Osteoblast (primary cell): ENCODE results near the gene PRF1. TPM values are rescaled to one million over a fixed set of nuclear protein-coding genes. Genes with fewer than 3 reads are reported as not detected.

Experiments used
- DNase-seq: peaks from one replicate; pipeline ENCODE4 v3.0.0; 2011; ENCODE audit warnings: low spot score, mixed read lengths; ENCODE audit not compliant: insufficient read length; ENCODE audit errors: missing footprints
- H2AFZ ChIP-seq: 2 replicates; pipeline ENCODE4 v1.6.0; 2011; ENCODE audit warnings: mild to moderate bottlenecking, low read length
- H3K27ac ChIP-seq: 2 replicates; pipeline ENCODE4 v1.5.1; 2011; ENCODE audit warnings: mild to moderate bottlenecking, low read depth, low read length, moderate library complexity
- H3K27me3 ChIP-seq: 2 replicates; pipeline ENCODE4 v1.6.0; 2012; ENCODE audit warnings: mild to moderate bottlenecking, control low read depth, inconsistent platforms, low read length, moderate library complexity; ENCODE audit not compliant: insufficient read depth
- H3K36me3 ChIP-seq: 2 replicates; pipeline ENCODE4 v1.5.1; 2011; ENCODE audit warnings: mild to moderate bottlenecking, low read length, control low read depth, moderate library complexity; ENCODE audit not compliant: insufficient read depth
- H3K4me1 ChIP-seq: 2 replicates; pipeline ENCODE4 v1.5.1; 2011; ENCODE audit warnings: mild to moderate bottlenecking, low read length, control low read depth, moderate library complexity; ENCODE audit not compliant: insufficient read depth
- H3K4me2 ChIP-seq: 2 replicates; pipeline ENCODE4 v1.6.0; 2011; ENCODE audit warnings: mild to moderate bottlenecking, low read length; ENCODE audit not compliant: insufficient read depth
- H3K4me3 ChIP-seq: fragments of 200-600 bp; sonication (generic); 3 replicates; pipeline ENCODE4 v1.5.1; 2012; ENCODE audit warnings: mild to moderate bottlenecking, low read length, inconsistent platforms; ENCODE audit not compliant: insufficient read depth
- H3K79me2 ChIP-seq: 2 replicates; pipeline ENCODE4 v1.6.0; 2012; ENCODE audit warnings: mild to moderate bottlenecking, low read length, control low read depth, inconsistent platforms; ENCODE audit not compliant: insufficient read depth
- H3K9me3 ChIP-seq: 2 replicates; pipeline ENCODE4 v1.5.1; 2011; ENCODE audit warnings: low read depth, low read length, control low read depth
- H4K20me1 ChIP-seq: 2 replicates; pipeline ENCODE4 v1.6.0; 2012; ENCODE audit warnings: mild to moderate bottlenecking, low read length, control low read depth; ENCODE audit not compliant: insufficient read depth
- total RNA-seq: library from RNA; depleted of rRNA; stranded (reverse); fragments of >200 nt; gene quantifications from 2 replicates; pipeline ENCODE4 v1.2.3, GENCODE V29; 2012
- TF ChIP-seq, protein P1 (sequence below): IDR thresholded peaks from 2 replicates; pipeline ENCODE4 v1.5.1; 2011; ENCODE audit warnings: mild to moderate bottlenecking, low read depth, low read length, moderate library complexity; ENCODE audit errors: extremely low read depth

Gene PRF1
- total RNA-seq, 1 donor = not detected

DNA sequence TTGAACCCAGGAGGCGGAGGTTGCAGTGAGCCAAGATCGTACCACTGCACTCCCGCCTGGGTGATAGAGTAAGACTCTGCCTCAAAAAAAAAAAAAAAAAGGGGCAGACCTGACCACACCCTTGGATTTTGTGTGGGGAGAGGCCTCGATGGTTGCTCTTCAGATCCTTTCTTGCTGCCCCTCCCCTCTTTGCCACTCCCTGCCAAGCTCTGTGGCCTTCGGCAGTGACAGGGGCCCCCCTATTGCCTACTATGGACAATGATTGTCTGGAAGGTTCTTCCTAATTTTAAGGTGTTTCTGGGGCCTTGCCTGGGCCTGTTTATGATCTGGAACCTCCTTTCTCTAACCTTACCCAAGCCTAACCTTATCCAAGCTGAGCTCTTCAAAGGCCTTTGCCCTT, 795 bp downstream of the PRF1 start:
- no peaks in the 10 kb centered on the region for H4K20me1 ChIP-seq
- no peaks in the 10 kb centered on the region for H3K9me3 ChIP-seq
- TF ChIP-seq, protein P1, sequence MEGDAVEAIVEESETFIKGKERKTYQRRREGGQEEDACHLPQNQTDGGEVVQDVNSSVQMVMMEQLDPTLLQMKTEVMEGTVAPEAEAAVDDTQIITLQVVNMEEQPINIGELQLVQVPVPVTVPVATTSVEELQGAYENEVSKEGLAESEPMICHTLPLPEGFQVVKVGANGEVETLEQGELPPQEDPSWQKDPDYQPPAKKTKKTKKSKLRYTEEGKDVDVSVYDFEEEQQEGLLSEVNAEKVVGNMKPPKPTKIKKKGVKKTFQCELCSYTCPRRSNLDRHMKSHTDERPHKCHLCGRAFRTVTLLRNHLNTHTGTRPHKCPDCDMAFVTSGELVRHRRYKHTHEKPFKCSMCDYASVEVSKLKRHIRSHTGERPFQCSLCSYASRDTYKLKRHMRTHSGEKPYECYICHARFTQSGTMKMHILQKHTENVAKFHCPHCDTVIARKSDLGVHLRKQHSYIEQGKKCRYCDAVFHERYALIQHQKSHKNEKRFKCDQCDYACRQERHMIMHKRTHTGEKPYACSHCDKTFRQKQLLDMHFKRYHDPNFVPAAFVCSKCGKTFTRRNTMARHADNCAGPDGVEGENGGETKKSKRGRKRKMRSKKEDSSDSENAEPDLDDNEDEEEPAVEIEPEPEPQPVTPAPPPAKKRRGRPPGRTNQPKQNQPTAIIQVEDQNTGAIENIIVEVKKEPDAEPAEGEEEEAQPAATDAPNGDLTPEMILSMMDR = no peak
- no peaks in the 10 kb centered on the region for H3K36me3 ChIP-seq
- H3K4me2 ChIP-seq = no peak overlapping the region
- no peaks in the 10 kb centered on the region for H3K79me2 ChIP-seq
- H3K27ac ChIP-seq = no peak overlapping the region
- DNase-seq = peak; percentile 3
- H2AFZ ChIP-seq = no peak overlapping the region
- no peaks in the 10 kb centered on the region for H3K27me3 ChIP-seq
- no peak overlapping the region for H3K4me3 ChIP-seq
- H3K4me1 ChIP-seq = no peaks in the 10 kb centered on the region

DNA sequence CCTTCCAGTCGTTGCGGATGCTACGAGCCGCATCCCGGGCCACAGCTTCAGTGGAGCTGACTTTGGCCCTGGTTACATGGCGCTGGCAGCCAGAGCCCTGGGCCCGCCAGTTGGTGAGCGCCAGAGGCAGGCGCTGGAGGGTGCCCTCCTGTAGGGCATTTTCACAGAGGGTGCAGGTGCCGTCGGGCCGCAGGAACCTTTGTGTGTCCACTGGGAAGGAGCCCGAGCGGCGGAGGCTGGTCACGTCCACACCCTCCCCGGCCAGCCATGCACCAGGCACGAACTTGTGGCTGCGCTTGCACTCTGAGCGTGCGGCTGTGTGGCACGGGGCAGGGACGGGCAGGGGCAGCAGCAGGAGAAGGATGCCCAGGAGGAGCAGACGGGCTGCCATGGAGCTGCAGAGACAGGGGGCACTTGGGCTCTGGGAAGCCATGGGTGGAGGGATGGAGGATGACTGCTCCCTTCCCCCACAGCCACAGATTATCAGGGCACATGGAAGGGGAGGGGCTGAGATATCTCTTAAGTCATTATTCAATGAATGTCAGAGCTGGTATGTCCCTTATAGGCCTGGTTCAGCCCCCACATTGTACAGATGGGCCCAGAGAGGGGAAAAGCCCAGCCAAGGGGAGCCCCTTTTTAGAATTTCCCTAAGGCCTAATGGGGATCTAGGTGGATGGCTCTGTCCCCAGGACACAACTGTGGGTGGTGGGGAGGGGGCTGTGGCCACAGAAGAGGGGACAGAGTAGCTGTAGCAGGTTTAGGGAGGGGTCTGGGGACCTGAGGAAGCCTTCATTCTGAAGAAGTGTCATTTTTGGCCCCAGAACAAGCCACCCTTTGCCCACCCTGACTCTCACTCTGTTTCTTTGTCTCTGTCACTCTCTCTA, 1.8 kb downstream of the PRF1 start:
- no peaks in the 10 kb centered on the region for H3K9me3 ChIP-seq
- TF ChIP-seq, protein P1 = no peak
- no peaks in the 10 kb centered on the region for H4K20me1 ChIP-seq
- H3K4me1 ChIP-seq = no peaks in the 10 kb centered on the region
- no peaks in the 10 kb centered on the region for H3K79me2 ChIP-seq
- H3K27ac ChIP-seq = no peak overlapping the region
- no peak overlapping the region for H2AFZ ChIP-seq
- H3K36me3 ChIP-seq = no peaks in the 10 kb centered on the region
- no peak overlapping the region for H3K4me2 ChIP-seq
- no peaks in the 10 kb centered on the region for H3K27me3 ChIP-seq
- no peak overlapping the region for H3K4me3 ChIP-seq
- peak; percentile 19 for DNase-seq

DNA sequence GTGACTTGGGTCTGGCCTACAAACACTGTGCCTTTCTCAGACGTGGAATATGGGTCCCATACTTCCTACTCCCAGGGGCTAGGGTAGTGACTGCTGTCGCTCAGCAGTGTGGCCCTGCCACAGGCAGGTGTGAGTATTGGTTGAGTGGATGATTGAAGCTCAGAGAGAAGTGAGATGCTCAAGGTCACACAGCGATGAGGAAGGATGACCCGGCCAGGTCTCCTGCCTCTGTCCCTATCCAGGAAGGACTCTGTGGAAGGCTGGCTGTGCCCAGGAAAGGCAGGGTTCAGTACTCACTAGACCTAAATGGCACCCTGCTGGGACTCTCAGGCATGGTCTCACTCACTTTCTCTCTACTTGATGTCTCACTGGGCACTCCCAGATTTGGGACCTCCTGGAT, 2.8 kb downstream of the PRF1 start:
- H4K20me1 ChIP-seq = no peaks in the 10 kb centered on the region
- peak; percentile 46 for DNase-seq
- TF ChIP-seq, protein P1 = no peak

DNA sequence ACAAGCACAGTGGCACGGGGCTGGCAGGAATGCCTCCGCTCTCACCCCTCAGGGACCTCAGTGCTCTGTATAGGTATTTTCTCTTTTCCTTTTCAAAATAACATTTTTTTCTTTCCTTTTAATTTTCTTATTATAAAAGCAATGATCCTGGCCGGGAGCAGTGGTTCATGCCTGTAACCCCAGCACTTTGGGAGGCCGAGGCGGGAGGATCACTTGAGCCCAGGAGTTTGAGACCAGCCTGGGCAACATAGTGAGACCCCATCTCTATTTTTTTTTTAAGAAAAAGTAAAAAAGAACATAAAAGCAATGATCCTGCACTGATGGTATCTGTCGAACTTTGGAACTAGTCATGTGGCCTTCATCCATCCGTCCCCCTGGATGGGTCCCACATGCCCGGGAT, 3.2 kb downstream of the PRF1 start:
- no peaks in the 10 kb centered on the region for H3K4me1 ChIP-seq
- H3K4me3 ChIP-seq = no peak overlapping the region
- H3K27ac ChIP-seq = no peak overlapping the region
- H3K9me3 ChIP-seq = no peaks in the 10 kb centered on the region
- H2AFZ ChIP-seq = no peak overlapping the region
- H3K79me2 ChIP-seq = no peaks in the 10 kb centered on the region
- no peaks in the 10 kb centered on the region for H4K20me1 ChIP-seq
- H3K27me3 ChIP-seq = no peaks in the 10 kb centered on the region
- no peaks in the 10 kb centered on the region for H3K36me3 ChIP-seq
- no peak overlapping the region for H3K4me2 ChIP-seq
- DNase-seq = no peak
- TF ChIP-seq, protein P1 = no peak

More for the DNA sequence above, 2.8 kb downstream of the PRF1 start:
- H3K36me3 ChIP-seq = no peaks in the 10 kb centered on the region
- no peak overlapping the region for H2AFZ ChIP-seq
- no peaks in the 10 kb centered on the region for H3K4me1 ChIP-seq
- H3K79me2 ChIP-seq = no peaks in the 10 kb centered on the region
- no peak overlapping the region for H3K27ac ChIP-seq
- no peak overlapping the region for H3K4me2 ChIP-seq
- H3K27me3 ChIP-seq = no peaks in the 10 kb centered on the region
- no peak overlapping the region for H3K4me3 ChIP-seq
- no peaks in the 10 kb centered on the region for H3K9me3 ChIP-seq
